Measurements from ENCODE around the gene PAM. TPM values are rescaled to one million over a fixed set of nuclear protein-coding genes. Genes with fewer than 3 reads are reported as not detected.

Gene PAM
- total RNA-seq, 1 experiment from 2014 or later = 142 TPM

GRCh38 chr5:102931085-102931725 lies 176.1 kb downstream of the PAM start:
- intact Hi-C loops (cut with micrococcal nuclease; ENCODE audit: unreplicated experiment) = no loop called here
- BruUV-seq (replicated peaks) = no TSS peak
- H3K9me3 Mint-ChIP-seq (ENCODE audit: low read depth, unreplicated experiment) = no peaks in the 10 kb centered on the region
- no peak overlapping the region for H3K27ac Mint-ChIP-seq (ENCODE audit: unreplicated experiment)
- H3K4me1 Mint-ChIP-seq (ENCODE audit: low read depth, unreplicated experiment) = no peaks in the 10 kb centered on the region
- no peak overlapping the region for H3K4me3 Mint-ChIP-seq (ENCODE audit: low read depth, unreplicated experiment)
- H3K27me3 Mint-ChIP-seq (ENCODE audit: unreplicated experiment) = no peaks in the 10 kb centered on the region
- no peaks in the 10 kb centered on the region for H3K36me3 Mint-ChIP-seq (ENCODE audit: insufficient read depth, unreplicated experiment)
- TF ChIP-seq, protein P1, sequence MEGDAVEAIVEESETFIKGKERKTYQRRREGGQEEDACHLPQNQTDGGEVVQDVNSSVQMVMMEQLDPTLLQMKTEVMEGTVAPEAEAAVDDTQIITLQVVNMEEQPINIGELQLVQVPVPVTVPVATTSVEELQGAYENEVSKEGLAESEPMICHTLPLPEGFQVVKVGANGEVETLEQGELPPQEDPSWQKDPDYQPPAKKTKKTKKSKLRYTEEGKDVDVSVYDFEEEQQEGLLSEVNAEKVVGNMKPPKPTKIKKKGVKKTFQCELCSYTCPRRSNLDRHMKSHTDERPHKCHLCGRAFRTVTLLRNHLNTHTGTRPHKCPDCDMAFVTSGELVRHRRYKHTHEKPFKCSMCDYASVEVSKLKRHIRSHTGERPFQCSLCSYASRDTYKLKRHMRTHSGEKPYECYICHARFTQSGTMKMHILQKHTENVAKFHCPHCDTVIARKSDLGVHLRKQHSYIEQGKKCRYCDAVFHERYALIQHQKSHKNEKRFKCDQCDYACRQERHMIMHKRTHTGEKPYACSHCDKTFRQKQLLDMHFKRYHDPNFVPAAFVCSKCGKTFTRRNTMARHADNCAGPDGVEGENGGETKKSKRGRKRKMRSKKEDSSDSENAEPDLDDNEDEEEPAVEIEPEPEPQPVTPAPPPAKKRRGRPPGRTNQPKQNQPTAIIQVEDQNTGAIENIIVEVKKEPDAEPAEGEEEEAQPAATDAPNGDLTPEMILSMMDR (IDR thresholded peaks at IDR 0.05; ENCODE audit: unreplicated experiment) = no peak
- CTCF ChIA-PET = interaction anchor here (0.7 kb wide), 1 partner anchor 384 kb away, joined by 3 read pairs; no protein-coding TSS in a partner anchor
- no peak for DNase-seq

DNA sequence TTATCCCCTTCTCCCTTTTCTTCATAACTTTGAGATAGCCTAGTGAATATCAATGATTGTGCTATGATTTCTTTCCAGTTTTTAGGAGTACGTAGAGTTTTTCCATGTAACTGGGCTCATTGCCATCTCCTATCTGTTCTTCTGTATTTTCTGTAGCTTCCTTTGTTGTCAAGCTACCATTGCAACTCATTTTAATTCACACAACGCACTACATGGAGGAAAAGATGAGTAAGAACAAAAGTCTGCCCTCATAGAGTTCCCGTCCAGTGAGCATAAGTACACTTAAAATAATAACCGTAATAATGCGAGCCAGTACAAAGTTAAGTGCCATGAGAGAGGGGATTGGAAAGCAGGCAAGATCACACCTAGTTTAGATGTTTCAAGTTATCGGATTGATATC lies 177.7 kb downstream of the PAM start:
- Mint-ChIP-seq H3K27ac (ENCODE audit: unreplicated experiment) (no peak overlapping the region), H3K4me3 (ENCODE audit: low read depth, unreplicated experiment) (no peak overlapping the region), H3K36me3 (ENCODE audit: insufficient read depth, unreplicated experiment) (no peaks in the 10 kb centered on the region), H3K4me1 (ENCODE audit: low read depth, unreplicated experiment) (no peaks in the 10 kb centered on the region), H3K27me3 (ENCODE audit: unreplicated experiment) (no peaks in the 10 kb centered on the region), H3K9me3 (ENCODE audit: low read depth, unreplicated experiment) (no peaks in the 10 kb centered on the region)
- intact Hi-C loops (cut with micrococcal nuclease; ENCODE audit: unreplicated experiment) = no loop called here
- no peak for DNase-seq
- CTCF ChIA-PET = no interaction called here
- TF ChIP-seq, protein P1 (IDR thresholded peaks at IDR 0.05; ENCODE audit: unreplicated experiment) = no peak
- no TSS peak for BruUV-seq (replicated peaks)

DNA sequence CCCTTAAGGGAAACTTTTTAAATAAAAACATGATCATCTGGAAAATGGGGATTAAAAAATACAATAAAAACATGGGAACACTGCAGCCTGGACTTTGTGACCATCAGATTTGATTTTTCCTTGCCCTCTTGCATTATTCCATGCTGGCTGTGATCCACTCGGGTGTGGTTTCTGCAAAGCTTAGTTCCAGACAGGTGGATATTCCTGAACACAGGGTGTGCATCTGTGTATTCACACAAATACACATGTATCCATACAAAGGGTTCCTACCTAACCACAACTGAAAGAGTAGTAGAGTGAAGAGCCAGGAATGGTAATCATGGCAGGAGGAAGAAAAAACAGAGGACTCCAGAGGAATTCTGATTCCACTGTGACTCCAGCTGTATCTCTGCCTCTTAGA lies 178.2 kb downstream of the PAM start:
- CTCF ChIA-PET = no interaction called here
- intact Hi-C loops (cut with micrococcal nuclease; ENCODE audit: unreplicated experiment) = no loop called here
- Mint-ChIP-seq H3K9me3 (ENCODE audit: low read depth, unreplicated experiment) (no peaks in the 10 kb centered on the region), H3K27me3 (ENCODE audit: unreplicated experiment) (no peaks in the 10 kb centered on the region), H3K4me1 (ENCODE audit: low read depth, unreplicated experiment) (no peaks in the 10 kb centered on the region), H3K27ac (ENCODE audit: unreplicated experiment) (no peak overlapping the region), H3K36me3 (ENCODE audit: insufficient read depth, unreplicated experiment) (no peaks in the 10 kb centered on the region), H3K4me3 (ENCODE audit: low read depth, unreplicated experiment) (no peak overlapping the region)
- TF ChIP-seq, protein P1 (IDR thresholded peaks at IDR 0.05; ENCODE audit: unreplicated experiment) = no peak
- BruUV-seq (replicated peaks) = no TSS peak
- DNase-seq = no peak

DNA sequence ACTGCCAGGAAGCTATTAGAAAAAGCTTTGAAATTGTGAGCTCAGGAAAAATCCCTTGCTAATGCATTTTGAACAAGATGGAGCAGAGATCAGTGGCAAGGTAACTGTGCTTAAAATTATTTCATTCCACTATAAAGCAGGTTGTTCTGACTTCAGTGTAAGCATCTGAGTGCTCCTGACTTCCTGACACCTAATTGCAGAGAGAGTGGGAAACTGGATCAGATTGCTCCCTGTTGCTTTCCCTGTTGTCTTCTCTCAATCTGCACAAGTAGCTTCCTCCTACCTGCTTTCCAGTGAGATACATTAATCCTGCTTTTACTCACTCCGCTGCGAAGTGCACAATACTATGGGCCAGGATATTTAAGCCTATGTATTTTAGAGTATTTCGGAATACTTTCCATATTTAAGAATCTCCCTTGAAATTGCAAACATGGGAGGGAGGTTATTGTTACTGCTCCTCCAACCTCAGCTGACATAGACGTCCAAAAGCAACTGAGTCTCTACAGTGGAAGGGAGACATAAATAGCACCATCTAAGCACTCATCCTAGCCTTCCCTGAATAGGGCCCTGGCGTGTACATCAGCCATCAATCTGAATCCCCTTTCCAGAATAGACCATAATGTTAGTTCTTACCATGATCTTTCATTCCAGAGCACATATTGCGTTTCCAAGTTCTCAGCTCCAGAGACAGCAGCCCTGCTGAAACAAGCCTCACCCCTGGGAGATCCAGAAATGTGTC lies 178.8 kb downstream of the PAM start:
- no peak overlapping the region for H3K27ac Mint-ChIP-seq (ENCODE audit: unreplicated experiment)
- CTCF ChIA-PET = no interaction called here

More for the DNA sequence above, 178.8 kb downstream of the PAM start:
- Mint-ChIP-seq H3K36me3 (ENCODE audit: insufficient read depth, unreplicated experiment) (no peaks in the 10 kb centered on the region), H3K4me1 (ENCODE audit: low read depth, unreplicated experiment) (no peaks in the 10 kb centered on the region), H3K27me3 (ENCODE audit: unreplicated experiment) (no peaks in the 10 kb centered on the region), H3K9me3 (ENCODE audit: low read depth, unreplicated experiment) (no peaks in the 10 kb centered on the region), H3K4me3 (ENCODE audit: low read depth, unreplicated experiment) (no peak overlapping the region)
- no peak for DNase-seq
- TF ChIP-seq, protein P1 (IDR thresholded peaks at IDR 0.05; ENCODE audit: unreplicated experiment) = no peak
- intact Hi-C loops (cut with micrococcal nuclease; ENCODE audit: unreplicated experiment) = no loop called here
- BruUV-seq (replicated peaks) = no TSS peak
